HCT116 (cell line): Measurements from ENCODE around the gene FRMD4A. TPM values are rescaled to one million over a fixed set of nuclear protein-coding genes. Genes with fewer than 3 reads are reported as not detected.

ENCODE experiments used
- ATAC-seq: fragments of 200-7000 bp; cut with Tn5 transposase; 2 replicates; pipeline ENCODE4 v1.9.1; 2020; ENCODE audit warnings: mild to moderate bottlenecking, moderate library complexity
- BruUV-seq: library from RNA; stranded (reverse); fragments of 400-500 nt; replicated peaks from 2 replicates; lab custom pipeline; 2021; lab: Mats Ljungman, UMichigan
- CTCF ChIA-PET: fragments of 300-600 bp; sonication (Branson Sonifier 250); formaldehyde crosslinking; loops from one replicate; lab custom pipeline; 2021; ENCODE audit warnings: antibody characterized with exemption; lab: Charles Lee
- POLR2A ChIA-PET: fragments of 300-600, 350-600 bp; sonication (Branson Sonifier 250); formaldehyde crosslinking; loops from one replicate; lab custom pipeline; 2021; ENCODE audit warnings: antibody characterized with exemption; lab: Charles Lee
- RAD21 ChIA-PET, 2 experiments: fragments of 300-600 bp; sonication (Branson Sonifier 250); formaldehyde crosslinking; loops; one replicate each; lab custom pipeline; 2023; ENCODE audit warnings: low total read pairs in 2 of 2; ENCODE audit not compliant: uncharacterized antibody in 2 of 2, unreplicated experiment in 2 of 2, low non-redundant PET in 1 of 2; lab: Charles Lee
- DNase-seq: peaks from one replicate; pipeline ENCODE4 v3.0.0-alpha.2; 2010; ENCODE audit warnings: low read depth, low spot score
- H2AFZ ChIP-seq: fragments of 200-600 bp; shearing (Covaris generic), sonication (generic); 2 replicates; pipeline ENCODE4 v1.6.1; 2017; ENCODE audit warnings: low read depth, mixed run types, mixed read lengths, antibody characterized with exemption, low read length; ENCODE audit not compliant: poor library complexity, severe bottlenecking
- H3K27ac ChIP-seq: 2 replicates; pipeline ENCODE4 v1.5.1; 2012; ENCODE audit warnings: low read depth, low read length
- H3K27me3 ChIP-seq: fragments of 200-600 bp; sonication (generic); 2 replicates; pipeline ENCODE4 v1.6.1; 2016; ENCODE audit warnings: mixed run types, low read length, mixed read lengths; ENCODE audit not compliant: insufficient read depth
- H3K36me3 ChIP-seq, 2 experiments: fragments of 200-500 bp in 1 of 2; fragments of 200-600 bp in 1 of 2; sonication (Bioruptor generic) in 1 of 2; sonication (generic) in 1 of 2; 2 replicates each; pipeline versions ENCODE4 v1.5.1 to v1.6.1; 2014 to 2016; ENCODE audit warnings: low read length in 2 of 2, inconsistent platforms in 1 of 2, mixed read lengths in 1 of 2, mixed run types in 1 of 2; ENCODE audit not compliant: insufficient read depth in 2 of 2, control insufficient read depth in 1 of 2
- H3K4me1 ChIP-seq, 2 experiments: fragments of 200-600 bp in 1 of 2; sonication (generic) in 1 of 2; 2 replicates each; pipeline versions ENCODE4 v1.5.1 to v1.6.1; 2012 to 2017; ENCODE audit warnings: low read length in 2 of 2, inconsistent platforms in 1 of 2, mild to moderate bottlenecking in 1 of 2, mixed read lengths in 1 of 2, mixed run types in 1 of 2, moderate library complexity in 1 of 2; ENCODE audit not compliant: insufficient read depth in 2 of 2, control insufficient read depth in 1 of 2
- H3K4me2 ChIP-seq: fragments of 200-600 bp; sonication (generic); 2 replicates; pipeline ENCODE4 v1.6.1; 2017; ENCODE audit warnings: mixed run types, low read length, mixed read lengths
- H3K4me3 ChIP-seq, 2 experiments: fragments of 200-600 bp in 1 of 2; sonication (generic) in 1 of 2; replicated peaks in 1 of 2; 2 replicates each; pipeline ENCODE4 v1.5.1; 2011 to 2016; ENCODE audit warnings: low read length in 2 of 2, control low read depth in 1 of 2, low read depth in 1 of 2, mild to moderate bottlenecking in 1 of 2, mixed read lengths in 1 of 2, mixed run types in 1 of 2
- H3K79me2 ChIP-seq: fragments of 200-600 bp; sonication (generic); 2 replicates; pipeline ENCODE4 v1.6.1; 2017; ENCODE audit warnings: mild to moderate bottlenecking, mixed run types, low read length, moderate library complexity, mixed read lengths; ENCODE audit not compliant: insufficient read depth
- H3K9ac ChIP-seq: fragments of 200-600 bp; sonication (generic); 2 replicates; pipeline ENCODE4 v1.6.1; 2016; ENCODE audit warnings: low read length, mixed read lengths
- H3K9me2 ChIP-seq: fragments of 200-600 bp; sonication (generic), shearing (Covaris generic); 2 replicates; pipeline ENCODE4 v1.6.1; 2017; ENCODE audit warnings: mixed run types, mild to moderate bottlenecking, moderate library complexity; ENCODE audit not compliant: insufficient read depth
- H3K9me3 ChIP-seq, 2 experiments: fragments of 200-500 bp in 1 of 2; fragments of 200-600 bp in 1 of 2; sonication (Bioruptor generic) in 1 of 2; sonication (generic) in 1 of 2; 2 replicates each; pipeline ENCODE4 v1.6.1; 2014 to 2017; ENCODE audit warnings: low read length in 2 of 2, mixed read lengths in 2 of 2, inconsistent platforms in 1 of 2, low read depth in 1 of 2, mild to moderate bottlenecking in 1 of 2, mixed run types in 1 of 2, moderate library complexity in 1 of 2; ENCODE audit not compliant: control insufficient read depth in 1 of 2, insufficient read depth in 1 of 2
- H4K20me1 ChIP-seq: fragments of 200-600 bp; sonication (generic), shearing (Covaris generic); 2 replicates; pipeline ENCODE4 v1.6.1; 2017; ENCODE audit warnings: mixed run types, mild to moderate bottlenecking, moderate library complexity; ENCODE audit not compliant: insufficient read depth
- EGR1 ChIP-seq: IDR thresholded peaks from 2 replicates; pipeline ENCODE4 v1.6.1; 2012; ENCODE audit warnings: low read depth
- POLR2A ChIP-seq: IDR thresholded peaks from 2 replicates; pipeline ENCODE4 v1.7.0; 2011; ENCODE audit warnings: borderline replicate concordance; ENCODE audit not compliant: insufficient read depth, insufficient read length; ENCODE audit errors: extremely low read depth
- RAD21 ChIP-seq: IDR thresholded peaks from 2 replicates; pipeline ENCODE4 v1.6.1; 2012; ENCODE audit warnings: low read depth, mild to moderate bottlenecking
- SIN3A ChIP-seq: IDR thresholded peaks from 2 replicates; pipeline ENCODE4 v1.6.1; 2012; ENCODE audit warnings: low read depth
- SRF ChIP-seq: IDR thresholded peaks from 2 replicates; pipeline ENCODE4 v1.6.1; 2012; ENCODE audit warnings: low read depth
- YY1 ChIP-seq: IDR thresholded peaks from 2 replicates; pipeline ENCODE4 v1.6.1; 2011; ENCODE audit warnings: low read length, low read depth, moderate library complexity, mild to moderate bottlenecking; ENCODE audit not compliant: insufficient replicate concordance; ENCODE audit errors: extremely low read depth
- ZFX ChIP-seq: fragments of 450-650 bp; IDR thresholded peaks from 2 replicates; pipeline ENCODE4 v1.6.1; 2017
- ZNF274 ChIP-seq: fragments of 200-500 bp; sonication (Bioruptor generic); IDR thresholded peaks from 2 replicates; pipeline ENCODE4 v1.6.1; 2014; ENCODE audit warnings: mild to moderate bottlenecking, low read depth, low read length, inconsistent platforms
- intact Hi-C: fragments of 100-400 bp; cut with micrococcal nuclease; formaldehyde crosslinking; loops from 2 replicates; pipeline ENCODE4 v1.10.0; 2022
- total RNA-seq: library from RNA; stranded (reverse); gene quantifications from one replicate; pipeline ENCODE4 v1.2.1, GENCODE V29; 2021; ENCODE audit not compliant: unreplicated experiment
- TF ChIP-seq, protein P1 (sequence below): IDR thresholded peaks from 2 replicates; pipeline ENCODE4 v1.6.1; 2012
- TF ChIP-seq, protein P2 (sequence below), 3 experiments: fragments of 200-600 bp in 1 of 3; sonication (generic) in 1 of 3; IDR thresholded peaks in 2 of 3; conservative IDR thresholded peaks in 1 of 3; 2 replicates each; pipeline ENCODE4 v1.5.1; 2012 to 2017; ENCODE audit warnings: low read depth in 2 of 3, low read length in 2 of 3, antibody characterized with exemption in 1 of 3, borderline replicate concordance in 1 of 3, control low read depth in 1 of 3, mild to moderate bottlenecking in 1 of 3, mixed read lengths in 1 of 3, mixed run types in 1 of 3, moderate library complexity in 1 of 3; ENCODE audit not compliant: insufficient read depth in 1 of 3

Gene FRMD4A
- total RNA-seq, 1 experiment from 2014 or later: 0.20 TPM

DNA sequence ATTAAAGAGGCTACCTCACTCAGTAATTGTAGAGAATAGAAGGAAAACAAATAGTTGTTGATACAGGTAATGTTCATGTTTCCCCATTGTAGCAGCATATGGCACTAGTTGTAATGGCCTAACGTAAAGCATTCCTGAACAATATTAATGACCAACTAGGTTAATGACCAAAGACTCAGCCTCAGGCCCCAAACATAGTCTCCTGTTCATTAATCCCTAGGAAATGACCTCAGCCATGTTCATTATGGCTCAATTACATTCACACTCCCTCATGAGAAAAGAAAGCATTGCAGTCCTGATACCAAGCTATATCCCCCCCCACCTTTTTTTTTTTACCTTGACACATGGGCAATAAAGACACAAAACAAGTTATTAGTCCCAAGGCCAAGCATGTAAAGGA lies 12.7 kb downstream of the FRMD4A start:
- DNase-seq: no peak

DNA sequence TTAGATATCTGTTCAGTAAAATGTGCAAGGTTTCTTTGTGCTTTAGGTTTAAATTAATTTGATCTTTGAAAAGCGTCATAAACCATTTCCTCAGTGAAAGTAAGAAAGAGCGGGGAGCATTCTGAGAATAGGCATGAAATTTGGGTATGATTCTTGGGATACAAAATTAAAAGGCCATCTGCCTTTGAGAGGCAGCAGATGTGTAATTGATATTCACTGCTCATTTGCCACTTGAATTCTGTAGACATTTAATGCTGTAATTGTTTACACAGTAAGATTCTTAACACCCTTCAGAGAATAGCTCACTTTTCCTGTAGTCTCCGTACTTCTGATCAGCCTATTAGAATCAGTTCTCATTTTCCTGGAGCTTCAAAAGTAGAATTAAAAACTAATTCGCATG lies 18.7 kb downstream of the FRMD4A start:
- H3K4me1 ChIP-seq: no peaks in the 10 kb centered on the region
- CTCF ChIA-PET: no interaction called here
- POLR2A ChIA-PET: no interaction called here
- no peak overlapping the region for H2AFZ ChIP-seq
- intact Hi-C loops: no loop called here
- H3K27ac ChIP-seq: no peak overlapping the region
- RAD21 ChIA-PET: no interaction called here
- BruUV-seq: no TSS peak
- no peaks in the 10 kb centered on the region for H3K79me2 ChIP-seq
- no peaks in the 10 kb centered on the region for H4K20me1 ChIP-seq
- H3K27me3 ChIP-seq: peaks cover 81% of the 10 kb centered on the region
- ATAC-seq (no peak), DNase-seq (no peak)
- no peak overlapping the region for H3K9ac ChIP-seq
- no peaks in the 10 kb centered on the region for H3K9me3 ChIP-seq
- H3K9me2 ChIP-seq: no peaks in the 10 kb centered on the region
- no peak overlapping the region for H3K4me3 ChIP-seq
- H3K36me3 ChIP-seq: no peaks in the 10 kb centered on the region
- TF ChIP-seq RAD21 (no peak), YY1 (no peak), SRF (no peak), POLR2A (no peak), SIN3A (no peak), ZNF274 (no peak), EGR1 (no peak), ZFX (no peak)
- TF ChIP-seq, protein P1, sequence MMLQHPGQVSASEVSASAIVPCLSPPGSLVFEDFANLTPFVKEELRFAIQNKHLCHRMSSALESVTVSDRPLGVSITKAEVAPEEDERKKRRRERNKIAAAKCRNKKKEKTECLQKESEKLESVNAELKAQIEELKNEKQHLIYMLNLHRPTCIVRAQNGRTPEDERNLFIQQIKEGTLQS: no peak
- TF ChIP-seq, protein P2, sequence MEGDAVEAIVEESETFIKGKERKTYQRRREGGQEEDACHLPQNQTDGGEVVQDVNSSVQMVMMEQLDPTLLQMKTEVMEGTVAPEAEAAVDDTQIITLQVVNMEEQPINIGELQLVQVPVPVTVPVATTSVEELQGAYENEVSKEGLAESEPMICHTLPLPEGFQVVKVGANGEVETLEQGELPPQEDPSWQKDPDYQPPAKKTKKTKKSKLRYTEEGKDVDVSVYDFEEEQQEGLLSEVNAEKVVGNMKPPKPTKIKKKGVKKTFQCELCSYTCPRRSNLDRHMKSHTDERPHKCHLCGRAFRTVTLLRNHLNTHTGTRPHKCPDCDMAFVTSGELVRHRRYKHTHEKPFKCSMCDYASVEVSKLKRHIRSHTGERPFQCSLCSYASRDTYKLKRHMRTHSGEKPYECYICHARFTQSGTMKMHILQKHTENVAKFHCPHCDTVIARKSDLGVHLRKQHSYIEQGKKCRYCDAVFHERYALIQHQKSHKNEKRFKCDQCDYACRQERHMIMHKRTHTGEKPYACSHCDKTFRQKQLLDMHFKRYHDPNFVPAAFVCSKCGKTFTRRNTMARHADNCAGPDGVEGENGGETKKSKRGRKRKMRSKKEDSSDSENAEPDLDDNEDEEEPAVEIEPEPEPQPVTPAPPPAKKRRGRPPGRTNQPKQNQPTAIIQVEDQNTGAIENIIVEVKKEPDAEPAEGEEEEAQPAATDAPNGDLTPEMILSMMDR (IDR thresholded peaks at IDR 0.05 in 2 of 3, conservative IDR thresholded peaks at IDR 0.05 in 1 of 3; ENCODE audit: borderline replicate concordance in 1 of 3, insufficient read depth in 1 of 3, low read depth in 2 of 3, low read length in 2 of 3): no peak
- H3K4me2 ChIP-seq: no peak overlapping the region

More for the DNA sequence above, 12.7 kb downstream of the FRMD4A start:
- no peaks in the 10 kb centered on the region for H3K79me2 ChIP-seq
- ChIA-PET RAD21 (no interaction called here), POLR2A (no interaction called here), CTCF (interaction anchor here (0.6 kb wide), 1 partner anchor 74 kb away, joined by 3 read pairs; no protein-coding TSS in a partner anchor)
- ATAC-seq: no peak
- no peaks in the 10 kb centered on the region for H4K20me1 ChIP-seq
- H3K36me3 ChIP-seq: no peaks in the 10 kb centered on the region
- BruUV-seq: no TSS peak
- H2AFZ ChIP-seq: no peak overlapping the region
- H3K9ac ChIP-seq: no peak overlapping the region
- no peak overlapping the region for H3K4me3 ChIP-seq
- no peaks in the 10 kb centered on the region for H3K9me3 ChIP-seq
- H3K27ac ChIP-seq: no peak overlapping the region
- peaks cover 74% of the 10 kb centered on the region for H3K27me3 ChIP-seq
- H3K9me2 ChIP-seq: no peaks in the 10 kb centered on the region
- H3K4me1 ChIP-seq: no peaks in the 10 kb centered on the region
- no peak overlapping the region for H3K4me2 ChIP-seq
- intact Hi-C loops: no loop called here
- TF ChIP-seq YY1 (no peak), SIN3A (no peak)
